Measurements from ENCODE around the gene RBM17.
"Not testable (repeated sequence)": the region's sequence is repeated elsewhere in the genome, so short reads cannot be mapped to it uniquely, and the experiment has no call there.

Gene RBM17

DNA sequence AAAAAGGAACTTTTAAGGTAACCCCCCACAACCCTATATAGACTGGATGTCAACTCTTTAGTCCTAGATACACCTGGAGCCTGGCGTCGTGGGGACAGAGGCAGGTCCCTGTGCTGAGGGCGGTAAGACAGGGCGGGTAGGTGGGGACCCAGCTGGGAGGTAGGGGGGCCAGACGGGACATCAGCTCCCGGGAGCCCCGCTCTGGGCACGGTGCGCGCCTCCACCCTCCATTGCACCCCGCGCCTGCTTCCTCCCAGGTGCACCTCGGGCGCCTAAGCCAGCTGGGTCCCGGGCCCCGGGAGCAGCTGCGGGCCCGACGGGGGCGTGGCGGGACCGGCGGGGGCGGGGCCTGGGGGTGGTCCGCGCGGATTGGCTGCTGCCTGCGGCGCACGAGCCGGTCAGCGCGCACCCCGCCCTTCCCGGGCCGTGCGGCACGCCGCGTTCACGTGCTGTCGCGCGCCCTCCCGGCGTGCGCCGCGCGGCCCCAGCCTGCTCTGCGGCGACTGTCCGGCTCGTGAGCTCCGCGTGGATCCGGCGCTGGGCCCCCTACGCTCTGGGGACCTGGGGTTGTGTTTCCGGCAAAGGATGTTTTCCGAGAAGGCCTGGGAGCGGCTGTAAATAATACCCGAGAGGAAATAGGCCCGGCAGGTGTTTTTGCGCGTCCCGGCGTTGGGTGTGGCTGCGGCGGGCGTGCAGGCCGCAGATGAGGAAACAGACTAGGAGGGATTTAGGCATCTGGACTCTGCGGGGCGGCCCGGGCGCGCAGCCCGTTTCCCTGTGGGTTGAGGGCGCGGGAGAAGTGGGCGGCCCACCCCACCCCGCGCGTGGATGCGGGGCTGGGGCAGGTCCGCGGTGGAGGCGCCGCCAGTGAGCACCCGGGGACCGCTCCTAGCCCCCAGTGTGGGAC is 74.8 kb downstream of the RBM17 start:
- no peak for DNase-seq

DNA sequence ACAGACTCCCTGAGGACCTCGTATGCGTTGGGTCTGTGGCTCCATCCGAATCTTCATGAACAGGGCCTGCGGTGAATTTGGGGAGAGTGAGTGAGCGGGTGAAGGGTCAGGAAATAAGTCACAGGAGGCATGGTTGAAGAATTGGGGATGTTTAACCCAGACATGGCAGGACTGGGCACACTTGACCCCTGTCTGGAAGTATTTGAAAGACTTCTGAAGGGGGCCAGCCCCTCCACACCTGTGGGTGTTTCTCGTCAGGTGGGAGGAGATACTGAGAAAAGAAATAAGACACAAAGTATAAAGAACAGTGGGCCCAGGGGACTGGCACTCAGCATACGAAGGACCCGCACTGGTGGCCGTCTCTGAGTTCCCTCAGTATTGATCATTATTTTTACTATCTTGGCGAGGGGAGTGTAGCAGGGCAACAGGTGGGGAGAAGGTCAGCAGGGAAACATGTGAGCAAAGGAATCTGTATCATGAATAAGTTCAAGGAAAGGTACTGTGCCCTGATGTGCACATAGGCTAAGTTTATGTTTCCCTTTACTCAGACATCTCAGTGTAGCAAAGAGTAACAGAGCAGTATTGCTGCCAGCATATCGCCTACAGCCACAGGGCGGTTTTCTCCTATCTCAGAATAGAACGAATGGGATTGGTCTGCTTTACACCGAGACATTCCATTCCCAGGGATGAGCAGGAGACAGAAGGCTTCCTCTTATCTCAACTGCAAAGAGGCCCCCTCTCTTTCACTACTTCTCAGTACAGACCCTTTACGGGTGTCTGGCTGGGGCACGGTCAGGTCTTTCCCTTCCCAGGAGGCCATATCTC is 75.6 kb downstream of the RBM17 start:
- no peak for DNase-seq

DNA sequence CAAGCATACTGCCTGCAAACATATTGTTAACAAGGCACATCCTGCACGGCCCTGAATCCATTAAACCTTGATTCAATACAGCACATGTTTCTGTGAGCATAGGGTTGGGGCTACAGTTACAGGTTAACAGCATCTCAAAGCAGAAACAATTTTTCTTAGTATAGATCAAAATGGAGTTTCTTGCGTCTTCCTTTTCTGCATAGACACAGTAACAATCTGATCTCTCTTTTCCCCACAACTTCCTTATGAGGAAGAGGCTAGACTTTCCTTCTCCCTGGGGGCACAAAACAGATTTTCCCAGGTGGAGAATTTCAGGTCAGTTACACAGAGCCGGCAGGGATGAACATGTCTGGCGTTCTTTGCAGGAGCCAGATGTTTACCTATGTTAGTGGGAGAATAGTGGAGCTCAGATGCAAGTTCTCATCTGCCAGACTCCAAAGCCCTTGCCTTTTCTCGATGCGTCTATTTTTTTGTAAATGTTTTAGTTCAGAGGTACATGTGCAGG is 76.4 kb downstream of the RBM17 start:
- no peak for DNase-seq

DNA sequence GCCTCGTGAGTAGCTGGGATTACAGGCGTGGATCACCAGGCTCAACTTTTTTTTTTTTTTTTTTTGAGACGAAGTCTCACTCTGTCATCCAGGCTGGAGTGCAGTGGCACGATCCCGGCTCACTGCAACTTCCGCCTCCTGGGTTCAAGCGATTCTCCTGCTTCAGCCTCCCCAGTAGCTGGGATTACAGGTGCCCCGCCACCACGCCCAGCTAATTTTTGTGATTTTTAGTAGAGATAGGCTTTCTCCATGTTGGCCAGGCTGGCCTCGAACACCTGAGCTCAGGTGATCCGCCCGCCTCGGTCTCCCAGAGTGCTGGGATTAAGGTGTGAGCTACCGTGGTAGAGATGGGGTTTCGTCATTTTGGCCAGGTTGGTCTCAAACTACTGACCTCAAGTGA is 77.1 kb downstream of the RBM17 start:
- DNase-seq: not testable (repeated sequence)

Measured in NCI-H510A treated with DMSO at 0.1 percent for 48 hours (cell line).